GM21619 (cell line): ENCODE results near the gene KLC3.
"Not testable (repeated sequence)": the region's sequence is repeated elsewhere in the genome, so short reads cannot be mapped to it uniquely, and the experiment has no call there.

Experiments
- ATAC-seq: cut with Tn5 transposase; IDR thresholded peaks from one replicate; pipeline ENCODE4 v1.9.1; 2021; ENCODE audit not compliant: unreplicated experiment

KLC3 gene

DNA sequence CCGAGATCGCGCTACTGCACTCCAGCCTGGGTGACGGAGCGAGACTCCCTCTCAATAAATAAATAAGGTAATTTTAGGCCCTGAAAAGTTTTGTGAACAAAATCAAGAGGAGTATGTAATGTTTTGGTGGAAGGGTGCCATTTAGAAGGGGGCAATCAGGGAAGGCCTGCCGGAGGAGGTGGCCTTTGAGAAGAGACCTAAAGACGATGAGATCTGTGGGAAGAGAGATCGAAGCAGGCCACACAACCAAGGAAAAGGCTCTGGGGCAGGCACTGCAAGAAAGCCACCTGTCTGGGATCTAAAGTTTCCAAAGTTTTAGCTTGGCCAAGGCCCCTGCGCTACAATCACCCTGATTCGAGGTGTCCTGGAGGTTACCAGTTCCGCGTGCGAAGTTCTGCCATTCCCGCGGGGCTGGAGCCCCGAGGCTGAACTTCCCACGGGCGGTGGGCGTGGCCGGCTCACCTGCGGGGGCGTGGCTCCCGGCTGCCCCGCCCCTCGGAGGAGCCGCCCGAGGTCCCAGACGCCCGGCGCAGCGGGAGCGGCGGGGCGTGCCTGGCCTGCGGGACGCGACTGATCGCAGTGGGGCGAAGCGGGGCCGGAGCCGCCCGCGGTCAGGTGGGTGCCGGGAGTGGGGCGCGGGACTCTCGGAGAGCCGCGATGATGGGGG, at the start of gene KLC3:
TSS of gene KLC3 (plus strand) at position 519 of the 667 bp plus-strand sequence. CDS start 4,792 bp downstream, outside the sequence.
- ATAC-seq = no peak

DNA sequence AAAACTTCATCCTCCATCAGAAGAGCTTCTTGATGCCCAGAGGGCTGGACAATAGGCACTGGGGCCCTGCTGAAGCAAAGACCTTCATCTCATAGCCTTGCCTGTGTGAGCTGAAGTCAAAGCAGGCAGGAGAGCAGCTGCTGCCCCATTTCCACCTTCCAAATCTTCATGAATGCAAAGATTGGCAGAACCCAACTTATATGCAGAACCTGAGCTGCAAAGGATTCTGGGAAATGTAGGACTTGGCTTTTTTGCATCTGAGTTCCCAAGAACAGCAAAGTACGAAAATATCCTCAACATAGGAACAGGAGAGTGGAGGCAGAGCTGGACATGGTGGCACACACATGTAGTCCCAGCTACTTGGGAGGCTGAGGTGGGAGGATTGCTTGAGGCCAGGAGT, 48.7 kb upstream of the KLC3 start:
- ATAC-seq = no peak

DNA sequence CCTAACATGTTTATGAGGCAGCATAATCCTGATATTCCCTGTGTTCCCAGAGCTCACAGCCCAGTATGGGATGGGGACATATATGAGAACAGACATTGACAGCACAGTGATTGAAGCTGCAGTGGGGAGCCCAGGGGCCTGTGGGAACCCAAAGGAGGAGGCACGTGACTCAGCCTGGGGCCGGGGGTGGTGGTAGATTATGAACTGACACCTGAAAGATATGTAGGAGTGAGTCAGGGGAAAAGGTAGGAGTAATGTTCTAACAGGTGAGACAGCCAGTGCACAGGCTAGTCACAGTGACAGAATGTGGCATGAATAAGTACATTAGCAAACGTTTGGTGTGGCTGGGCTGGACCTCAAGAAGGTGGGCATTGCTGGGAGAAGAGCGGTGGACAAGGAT, 46.9 kb upstream of the KLC3 start:
- ATAC-seq = no peak

DNA sequence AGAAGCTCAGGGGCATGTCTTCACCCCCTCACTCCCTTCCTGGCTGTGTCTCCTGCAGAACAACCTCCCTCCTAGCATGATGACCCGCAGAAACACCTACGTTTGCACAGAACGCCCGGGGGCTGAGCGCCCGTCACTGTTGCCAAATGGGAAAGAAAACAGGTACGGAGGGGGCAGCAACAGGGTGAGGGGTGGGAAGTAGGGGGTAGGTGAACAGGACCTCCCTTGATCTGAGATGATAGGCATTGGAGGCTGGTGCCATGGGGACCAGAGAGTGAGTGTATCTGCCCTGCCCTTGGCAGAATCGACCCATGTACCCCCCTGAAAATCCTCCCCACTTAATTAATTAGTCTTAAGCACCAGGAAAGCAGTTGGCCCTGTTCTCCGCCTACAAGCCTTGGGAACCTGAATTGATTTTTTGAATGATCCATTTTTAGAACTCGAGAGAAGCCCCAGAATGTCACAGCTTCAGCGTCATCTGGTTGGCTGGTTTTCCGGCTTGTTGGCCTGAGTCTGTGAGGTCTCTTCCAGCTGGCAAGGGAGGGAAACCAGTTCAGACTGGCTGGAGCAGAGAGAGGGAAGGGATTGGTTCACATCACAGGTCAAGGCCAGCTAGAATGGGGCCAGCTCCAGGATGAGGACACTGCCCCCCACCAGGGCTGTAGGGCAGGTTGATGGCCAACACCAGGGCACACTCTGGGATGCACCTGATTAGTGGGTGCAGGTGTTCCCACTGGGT, 46.1 kb upstream of the KLC3 start:
- ATAC-seq = no peak

DNA sequence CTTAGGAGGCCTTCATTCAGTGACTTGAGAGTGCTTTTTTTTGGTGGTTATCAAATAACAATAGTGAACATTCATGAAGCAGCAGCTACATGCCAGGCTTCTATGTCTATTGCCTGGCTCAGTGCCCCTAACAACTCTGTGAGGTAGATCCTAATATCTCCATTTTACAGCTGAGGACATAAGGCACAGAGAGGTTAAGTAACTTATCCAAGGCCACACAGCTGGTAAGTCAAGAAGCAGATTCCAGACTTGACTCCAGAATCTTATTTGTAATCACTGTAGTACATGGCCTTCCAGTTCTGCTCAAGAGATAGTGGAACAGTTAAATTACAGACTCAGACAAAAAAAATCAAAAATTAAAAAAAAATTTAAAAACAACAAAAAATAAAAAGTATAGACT, 44.7 kb upstream of the KLC3 start:
- no peak for ATAC-seq

DNA sequence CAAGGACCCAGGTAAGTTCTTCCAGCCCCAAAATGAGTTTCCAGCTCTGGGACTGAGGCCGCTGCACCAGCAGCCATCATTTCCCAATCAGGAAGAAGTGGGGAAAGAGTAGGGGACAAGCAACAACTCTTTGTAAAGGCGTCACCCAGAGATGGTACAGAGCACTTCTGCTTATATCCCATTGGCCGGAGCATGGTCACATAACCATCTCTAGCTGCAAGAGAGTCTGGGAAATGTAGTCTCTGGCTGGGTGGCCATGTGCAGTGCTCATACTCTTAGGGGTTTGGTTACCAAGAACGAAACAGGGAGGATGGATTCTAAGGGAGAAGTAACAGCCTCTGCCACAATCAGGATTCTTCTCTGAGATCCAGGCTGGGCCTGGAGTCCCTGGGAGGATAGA, 44.2 kb upstream of the KLC3 start:
- no peak for ATAC-seq

DNA sequence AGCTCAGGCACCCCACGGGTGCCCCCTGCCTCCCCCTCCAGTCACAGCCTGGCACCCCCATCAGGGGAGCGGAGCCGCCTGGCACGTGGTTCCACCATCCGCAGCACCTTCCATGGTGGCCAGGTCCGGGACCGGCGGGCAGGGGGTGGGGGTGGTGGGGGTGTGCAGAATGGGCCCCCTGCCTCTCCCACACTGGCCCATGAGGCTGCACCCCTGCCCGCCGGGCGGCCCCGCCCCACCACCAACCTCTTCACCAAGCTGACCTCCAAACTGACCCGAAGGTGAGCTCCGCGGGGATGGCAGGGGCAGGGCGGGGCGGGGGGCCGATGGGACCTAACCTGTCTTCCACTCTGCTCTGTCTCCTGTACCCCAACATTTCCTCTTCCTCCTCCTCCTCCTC, 42.9 kb upstream of the KLC3 start:
- no peak for ATAC-seq

DNA sequence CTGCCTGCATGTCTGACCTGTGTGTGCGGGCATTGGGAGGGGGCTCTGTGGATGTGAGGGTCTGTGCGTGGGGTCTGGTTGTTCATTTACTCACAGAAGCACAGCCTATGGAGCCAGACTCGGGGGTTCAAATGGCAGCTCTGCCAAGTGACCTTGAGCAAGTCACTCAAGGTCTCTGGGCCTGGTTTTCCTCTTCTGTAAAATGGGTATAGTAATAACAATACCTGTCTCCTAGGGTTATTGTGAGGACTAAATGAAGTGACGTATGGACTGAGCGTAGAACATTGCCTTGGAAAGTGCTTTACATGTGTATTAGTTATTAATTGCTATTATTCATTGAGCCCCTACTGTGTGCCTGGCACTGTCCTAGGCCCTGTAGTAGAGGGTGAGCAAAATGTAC, 42.3 kb upstream of the KLC3 start:
- ATAC-seq = no peak

DNA sequence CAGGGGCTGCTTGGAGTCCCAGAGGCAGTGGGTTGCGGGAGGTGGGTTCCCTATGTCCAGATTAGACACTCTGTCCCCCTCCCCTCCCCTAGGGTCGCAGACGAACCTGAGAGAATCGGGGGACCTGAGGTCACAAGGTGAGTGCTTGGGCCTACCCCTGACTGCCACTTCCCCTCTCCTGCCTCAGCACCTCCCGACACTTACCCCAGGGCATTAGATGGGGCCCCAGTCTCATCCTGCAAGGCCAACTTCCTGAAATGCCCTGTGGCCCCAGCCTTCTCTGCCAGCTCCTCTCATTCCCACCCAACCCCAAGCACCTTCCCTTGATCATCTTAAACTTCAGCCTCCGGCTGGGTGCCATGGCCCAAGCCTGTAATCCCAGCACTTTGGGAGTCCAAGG, 40.8 kb upstream of the KLC3 start:
- no peak for ATAC-seq

DNA sequence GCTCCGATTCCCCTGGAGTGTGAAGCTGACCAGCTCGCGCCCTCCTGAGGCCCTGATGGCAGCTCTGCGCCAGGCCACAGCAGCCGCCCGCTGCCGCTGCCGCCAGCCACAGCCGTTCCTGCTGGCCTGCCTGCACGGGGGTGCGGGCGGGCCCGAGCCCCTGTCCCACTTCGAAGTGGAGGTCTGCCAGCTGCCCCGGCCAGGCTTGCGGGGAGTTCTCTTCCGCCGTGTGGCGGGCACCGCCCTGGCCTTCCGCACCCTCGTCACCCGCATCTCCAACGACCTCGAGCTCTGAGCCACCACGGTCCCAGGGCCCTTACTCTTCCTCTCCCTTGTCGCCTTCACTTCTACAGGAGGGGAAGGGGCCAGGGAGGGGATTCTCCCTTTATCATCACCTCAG, 38.1 kb upstream of the KLC3 start:
- ATAC-seq = no peak

DNA sequence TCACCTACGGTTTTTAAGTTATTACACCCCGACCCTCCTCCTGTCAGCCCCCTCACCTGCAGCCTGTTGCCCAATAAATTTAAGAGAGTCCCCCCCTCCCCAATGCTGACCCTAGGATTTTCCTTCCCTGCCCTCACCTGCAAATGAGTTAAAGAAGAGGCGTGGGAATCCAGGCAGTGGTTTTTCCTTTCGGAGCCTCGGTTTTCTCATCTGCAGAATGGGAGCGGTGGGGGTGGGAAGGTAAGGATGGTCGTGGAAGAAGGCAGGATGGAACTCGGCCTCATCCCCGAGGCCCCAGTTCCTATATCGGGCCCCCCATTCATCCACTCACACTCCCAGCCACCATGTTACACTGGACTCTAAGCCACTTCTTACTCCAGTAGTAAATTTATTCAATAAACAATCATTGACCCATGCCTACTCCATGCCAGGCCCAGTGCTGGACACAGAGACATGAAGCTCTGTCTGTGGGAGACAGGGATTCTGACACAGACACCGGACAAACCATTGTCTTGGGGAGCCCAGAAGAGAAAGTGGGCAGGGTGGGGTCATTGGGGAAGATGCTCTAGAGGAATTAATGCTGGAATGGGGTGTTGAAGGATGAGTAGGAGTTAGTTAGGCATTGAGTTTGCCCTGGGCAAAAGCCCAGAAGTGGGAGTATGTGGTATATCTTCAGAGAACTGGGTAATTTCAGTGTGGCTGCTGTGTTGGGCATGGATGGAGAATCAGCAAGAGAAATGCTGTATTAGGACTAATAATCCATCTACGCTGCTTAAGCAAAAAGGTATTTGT, 37.1 kb upstream of the KLC3 start:
- no peak for ATAC-seq

DNA sequence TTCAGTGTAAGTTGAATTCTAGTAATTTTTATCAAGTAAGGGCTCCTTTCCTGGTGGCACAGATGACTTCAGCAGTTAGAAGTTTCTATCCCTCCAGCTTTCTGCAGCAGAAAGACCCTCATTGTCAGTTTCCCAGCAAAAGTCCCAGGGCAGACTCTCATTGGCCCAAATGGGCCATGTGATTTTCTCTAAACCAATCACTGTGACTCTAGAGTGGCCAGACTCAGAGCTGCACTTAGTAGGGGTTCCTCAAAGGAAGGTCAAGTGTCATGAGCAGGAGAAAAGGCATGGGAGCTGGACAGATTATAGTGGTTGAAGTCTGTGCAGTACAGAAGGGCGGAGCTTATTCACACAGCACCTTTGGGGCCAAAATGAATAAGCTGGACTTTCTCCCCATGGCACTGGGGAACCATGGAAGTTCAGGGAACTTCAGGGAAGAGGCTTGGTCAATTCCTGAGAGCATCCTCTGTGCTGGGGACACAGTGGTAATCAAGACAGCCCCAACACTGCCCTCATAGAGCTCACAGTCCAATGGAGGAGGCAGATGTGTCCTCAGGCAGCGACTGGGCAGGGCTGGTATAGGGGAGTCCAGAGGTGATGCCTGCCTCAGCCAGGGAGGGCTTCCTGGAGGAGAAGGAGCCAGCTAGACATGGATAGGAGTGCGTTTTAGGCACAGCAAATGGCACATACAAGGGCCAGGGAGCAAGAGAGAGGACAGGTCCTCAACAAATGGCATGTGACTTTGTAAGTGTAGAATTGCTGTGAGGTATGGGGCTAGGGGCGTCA, 36.2 kb upstream of the KLC3 start:
- no peak for ATAC-seq

DNA sequence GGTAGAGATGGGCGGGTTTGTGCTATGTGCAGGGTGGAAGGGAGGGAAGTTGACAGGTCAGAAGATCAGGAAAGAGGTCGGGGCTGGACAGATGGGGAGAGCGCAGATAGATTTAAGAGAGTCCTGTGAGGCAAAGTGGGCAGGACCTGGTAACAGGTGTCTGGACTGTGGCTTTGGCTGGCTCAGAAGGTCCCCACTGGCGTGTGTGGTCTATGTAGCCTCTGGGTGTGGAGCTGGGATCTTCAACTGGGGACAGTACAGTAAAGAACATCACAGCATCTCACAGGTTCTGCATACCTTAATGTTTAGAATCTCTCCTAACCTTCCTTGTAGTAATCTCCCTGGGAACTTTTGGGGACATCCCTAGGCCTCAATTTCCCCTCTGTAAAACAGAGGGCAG, 35.5 kb upstream of the KLC3 start:
- ATAC-seq = no peak

DNA sequence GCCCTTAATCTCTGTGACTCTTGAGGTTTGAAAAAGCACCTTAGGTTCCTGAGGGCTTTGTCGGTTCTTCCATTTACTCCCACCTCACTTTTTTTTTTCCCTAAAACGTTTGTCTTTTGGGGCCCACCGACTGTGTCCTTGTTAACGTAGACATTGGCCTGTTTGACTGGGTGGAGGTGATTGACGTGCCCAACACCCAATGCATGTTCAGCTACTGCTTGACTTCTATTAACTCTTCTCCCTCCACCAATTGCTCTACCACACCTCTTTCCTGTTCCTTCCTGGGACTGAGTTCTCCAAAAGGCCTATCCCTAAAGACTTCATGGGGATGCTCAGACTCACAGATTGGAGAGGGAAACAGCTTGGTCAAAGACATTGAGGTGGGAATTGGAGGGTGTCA, 35.1 kb upstream of the KLC3 start:
- ATAC-seq = no peak

DNA sequence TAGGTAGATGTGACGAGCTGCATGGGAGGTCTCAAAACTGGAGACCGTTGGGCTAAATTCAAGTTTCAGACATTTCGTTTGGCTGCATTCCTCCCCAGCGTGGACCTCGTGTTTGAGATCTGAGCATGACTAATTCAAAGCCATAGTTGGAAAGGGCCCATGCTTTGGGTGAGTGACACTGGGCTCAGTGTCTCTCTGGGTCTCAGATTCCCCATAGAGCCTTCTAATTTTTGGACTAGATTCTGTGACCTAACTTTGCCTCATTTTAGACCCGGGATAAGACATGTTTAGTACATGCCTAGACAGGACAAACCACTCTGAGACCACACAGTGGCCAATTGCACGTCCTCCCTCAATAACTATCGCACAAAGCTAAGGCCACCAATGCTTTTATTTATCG, 34.5 kb upstream of the KLC3 start:
- no peak for ATAC-seq

DNA sequence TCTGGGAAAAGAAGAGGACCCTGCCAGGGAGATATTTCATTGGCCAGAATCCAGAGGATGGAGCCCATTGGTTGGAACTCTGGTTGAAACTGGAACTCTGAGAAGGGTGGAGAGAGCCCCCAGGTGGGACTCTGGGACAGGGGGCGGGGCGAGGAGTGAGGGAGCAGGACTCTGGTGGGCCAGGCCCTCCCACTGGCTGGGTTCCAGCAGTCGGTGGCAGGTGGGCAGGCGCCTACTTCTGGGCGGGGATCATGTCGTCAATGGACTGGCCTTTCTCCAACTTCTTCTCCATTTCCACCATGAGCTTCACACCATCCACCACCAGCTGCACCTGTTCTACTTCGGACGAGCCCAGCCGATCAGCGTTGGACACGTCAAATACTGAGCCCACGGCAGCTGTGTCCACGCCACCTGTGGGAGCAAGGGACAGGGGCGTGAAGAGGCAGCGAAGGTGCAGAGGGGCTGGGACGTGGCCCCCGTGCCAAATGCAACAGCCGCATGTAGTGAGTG, 34.0 kb upstream of the KLC3 start:
- no peak for ATAC-seq

DNA sequence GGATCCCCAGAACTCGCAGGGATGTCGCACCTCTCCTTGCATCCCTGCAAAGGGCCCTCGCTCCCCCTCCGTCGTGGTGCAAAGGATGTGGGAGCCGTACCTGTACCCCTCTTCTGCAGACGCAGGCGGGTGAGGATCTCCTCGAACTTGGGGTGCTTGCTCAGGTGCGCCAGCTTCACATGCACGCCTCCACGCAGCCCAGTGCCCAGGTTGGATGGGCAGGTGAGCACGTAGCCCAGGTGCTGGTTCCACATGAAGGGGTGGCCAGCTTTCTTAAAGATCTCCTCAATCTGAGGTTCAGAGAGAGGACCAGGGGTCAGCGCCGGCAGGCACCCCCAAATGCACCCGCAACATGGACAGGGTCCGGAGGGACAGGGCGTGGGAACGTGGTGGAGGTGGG, 33.2 kb upstream of the KLC3 start:
- ATAC-seq = no peak

DNA sequence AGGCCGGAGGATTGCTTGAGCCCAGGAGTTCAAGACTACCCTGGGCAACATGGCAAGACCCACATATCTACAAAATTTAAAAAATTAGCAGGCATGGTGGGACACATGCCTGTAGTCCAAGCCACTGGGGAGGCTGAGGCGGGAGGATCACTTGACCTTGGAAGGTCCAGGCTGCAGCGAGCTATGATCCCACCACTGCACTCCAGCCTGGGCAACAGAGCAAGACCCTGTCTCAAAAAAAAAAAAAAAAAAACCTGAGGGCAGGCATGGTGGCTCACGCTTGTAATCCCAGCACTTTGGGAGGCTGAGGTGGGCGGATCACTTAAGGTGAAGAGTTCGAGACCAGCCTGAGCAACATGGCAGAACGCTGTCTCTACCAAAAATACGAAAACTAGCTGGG, 31.2 kb upstream of the KLC3 start:
- not testable (repeated sequence) for ATAC-seq

DNA sequence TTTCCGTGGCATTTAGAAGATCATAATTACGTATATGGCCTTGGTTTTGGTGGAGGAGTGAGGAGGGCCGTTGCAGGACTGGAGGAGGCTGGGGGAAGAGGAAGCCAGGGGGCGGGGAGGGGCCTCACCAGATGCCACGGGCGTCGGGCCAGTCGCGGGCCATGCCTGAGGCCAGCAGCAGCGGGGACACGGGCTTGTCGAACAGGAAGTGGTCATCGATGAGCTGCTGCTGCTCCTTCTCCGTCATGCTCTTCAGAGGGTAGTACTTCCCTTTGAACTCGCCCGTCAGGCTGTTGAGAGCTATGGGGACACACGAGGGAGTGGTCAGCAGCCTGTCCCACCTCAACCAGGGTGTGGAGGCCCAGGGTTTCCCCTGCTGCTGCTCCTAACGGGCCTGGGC, 28.9 kb upstream of the KLC3 start:
- no peak for ATAC-seq

DNA sequence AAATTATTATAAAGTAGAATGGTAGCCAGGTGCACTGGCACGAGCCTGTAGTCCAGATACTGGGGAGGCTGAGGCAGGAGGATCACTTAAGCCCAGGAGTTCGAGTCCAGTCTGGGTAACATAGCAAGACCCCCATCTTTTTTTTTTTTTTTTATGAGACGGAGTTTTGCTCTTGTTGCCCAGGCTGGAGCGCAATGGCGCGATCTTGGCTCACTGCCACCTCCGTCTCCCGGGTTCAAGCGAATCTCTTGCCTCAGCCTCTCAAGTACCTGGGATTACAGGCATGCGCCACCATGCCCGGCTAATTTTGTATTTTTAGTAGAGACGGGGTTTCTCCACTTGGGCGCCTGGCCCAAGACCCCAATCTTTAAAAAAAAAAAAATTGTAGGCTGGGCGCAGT, 28.3 kb upstream of the KLC3 start:
- not testable (repeated sequence) for ATAC-seq

DNA sequence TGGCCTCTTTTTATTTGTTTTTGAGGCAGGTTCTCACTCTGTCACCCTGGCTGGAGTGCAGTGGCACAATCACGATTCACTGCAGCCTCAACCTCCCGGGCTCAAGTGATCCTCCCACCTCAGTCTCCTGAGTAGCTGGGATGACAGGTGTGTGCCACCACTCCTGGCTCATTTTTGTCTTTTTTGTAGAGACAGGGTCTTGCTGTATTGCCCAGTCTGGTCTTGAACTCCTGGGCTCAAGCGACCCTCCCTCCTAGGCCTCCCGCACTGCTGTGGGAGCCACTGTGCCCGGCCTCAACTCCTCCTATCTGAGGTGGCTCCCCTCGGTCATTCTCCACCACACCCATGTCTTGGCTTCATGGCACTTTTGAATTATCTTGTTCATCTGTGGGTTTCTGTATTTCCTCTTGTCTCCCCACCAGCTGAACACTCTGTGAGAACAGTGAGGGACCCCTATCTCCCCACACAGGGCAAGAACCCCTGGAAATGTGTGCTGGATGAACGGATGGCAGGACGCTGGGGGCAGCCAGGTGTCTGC, 25.8 kb upstream of the KLC3 start:
- ATAC-seq = no peak
